GM20000 (cell line): ENCODE measurements around the gene CLEC7A.

Source experiments
- DNase-seq: peaks from one replicate; pipeline ENCODE4 v3.0.0; 2012; ENCODE audit warnings: low spot score
- TF ChIP-seq, protein P1 (sequence below): IDR thresholded peaks from 2 replicates; pipeline ENCODE4 v1.5.1; 2012; ENCODE audit warnings: mild to moderate bottlenecking, control low read depth; ENCODE audit errors: extremely low read depth, missing control alignments

CLEC7A gene

DNA sequence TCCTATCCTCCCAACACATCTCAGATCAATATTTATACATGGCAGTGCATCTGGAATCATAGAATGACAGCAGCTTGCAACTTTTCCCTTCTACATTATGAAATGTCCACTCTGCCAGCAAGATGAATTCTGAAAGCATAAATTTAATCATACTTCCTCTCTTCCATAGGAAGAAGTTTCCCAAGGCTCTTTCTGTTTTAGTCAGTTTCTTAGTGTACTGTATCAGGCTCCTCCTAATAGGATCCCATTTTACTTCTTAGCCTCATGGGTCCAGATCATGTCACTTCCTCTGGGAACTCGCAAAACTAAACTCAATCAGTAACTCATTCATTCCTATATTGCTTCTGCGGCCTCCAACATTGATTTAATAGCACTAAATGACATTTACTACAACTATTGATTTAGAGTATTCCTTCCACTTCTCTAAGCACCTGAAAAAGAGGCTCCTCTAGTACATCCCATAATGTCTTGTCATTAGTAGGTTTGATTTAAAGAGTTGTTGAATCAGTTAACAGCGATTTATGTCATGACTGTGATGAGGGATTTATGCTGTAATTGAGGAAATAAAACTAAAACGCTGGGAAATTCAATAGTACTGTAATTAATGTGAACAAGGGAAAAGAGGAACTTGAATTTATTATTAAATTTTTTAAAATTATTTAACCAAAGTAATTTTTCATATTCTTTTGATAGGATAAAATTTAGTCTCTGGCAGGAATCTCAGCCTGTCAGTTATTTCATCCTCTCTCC lies 35.2 kb downstream of the CLEC7A start:
- no peak for DNase-seq
- TF ChIP-seq, protein P1, sequence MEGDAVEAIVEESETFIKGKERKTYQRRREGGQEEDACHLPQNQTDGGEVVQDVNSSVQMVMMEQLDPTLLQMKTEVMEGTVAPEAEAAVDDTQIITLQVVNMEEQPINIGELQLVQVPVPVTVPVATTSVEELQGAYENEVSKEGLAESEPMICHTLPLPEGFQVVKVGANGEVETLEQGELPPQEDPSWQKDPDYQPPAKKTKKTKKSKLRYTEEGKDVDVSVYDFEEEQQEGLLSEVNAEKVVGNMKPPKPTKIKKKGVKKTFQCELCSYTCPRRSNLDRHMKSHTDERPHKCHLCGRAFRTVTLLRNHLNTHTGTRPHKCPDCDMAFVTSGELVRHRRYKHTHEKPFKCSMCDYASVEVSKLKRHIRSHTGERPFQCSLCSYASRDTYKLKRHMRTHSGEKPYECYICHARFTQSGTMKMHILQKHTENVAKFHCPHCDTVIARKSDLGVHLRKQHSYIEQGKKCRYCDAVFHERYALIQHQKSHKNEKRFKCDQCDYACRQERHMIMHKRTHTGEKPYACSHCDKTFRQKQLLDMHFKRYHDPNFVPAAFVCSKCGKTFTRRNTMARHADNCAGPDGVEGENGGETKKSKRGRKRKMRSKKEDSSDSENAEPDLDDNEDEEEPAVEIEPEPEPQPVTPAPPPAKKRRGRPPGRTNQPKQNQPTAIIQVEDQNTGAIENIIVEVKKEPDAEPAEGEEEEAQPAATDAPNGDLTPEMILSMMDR = no peak

DNA sequence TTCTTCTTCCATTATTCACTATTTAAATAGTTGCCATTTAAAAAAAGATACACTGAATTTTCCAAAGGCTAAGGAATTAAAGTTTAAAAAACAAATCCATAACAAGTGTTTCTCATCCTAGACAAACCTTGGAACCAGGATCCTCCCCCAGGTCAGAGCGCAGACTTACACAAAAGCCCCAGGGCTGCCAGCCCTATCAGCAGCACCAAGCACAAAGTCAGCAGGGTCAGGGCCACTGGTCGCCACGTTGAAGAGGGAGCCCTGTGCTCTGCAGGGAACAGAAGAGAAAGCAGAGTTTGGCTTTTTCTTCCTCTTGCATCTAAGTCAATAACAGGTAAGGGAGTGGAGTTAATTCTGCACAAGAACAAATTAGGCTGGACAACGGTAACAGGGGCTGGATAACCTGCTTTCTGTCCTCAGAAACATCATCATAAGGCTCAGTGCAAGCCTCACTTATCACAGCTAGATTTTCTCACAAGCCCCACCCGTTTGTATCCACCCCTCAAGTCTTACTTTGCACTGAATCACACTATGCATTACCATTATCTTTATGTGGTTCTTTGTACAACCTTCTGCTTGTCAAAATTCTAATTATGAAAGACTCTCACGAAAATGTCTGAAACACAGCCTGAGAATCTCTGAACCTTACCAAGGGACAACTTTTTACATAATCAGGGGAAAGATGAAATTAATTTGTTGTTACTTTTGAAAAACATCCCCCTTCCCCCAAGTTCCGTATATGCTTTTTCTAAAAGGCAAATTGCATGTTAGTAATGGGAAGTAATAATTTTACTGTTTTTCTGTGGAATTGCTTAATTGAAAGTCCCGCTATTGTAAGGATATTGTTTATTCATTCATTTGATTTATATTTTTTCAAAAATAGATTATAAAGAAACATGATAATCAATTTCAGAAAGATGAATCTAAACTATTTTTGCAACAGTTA lies 40.8 kb downstream of the CLEC7A start:
- no peak for DNase-seq
- TF ChIP-seq, protein P1 = no peak

DNA sequence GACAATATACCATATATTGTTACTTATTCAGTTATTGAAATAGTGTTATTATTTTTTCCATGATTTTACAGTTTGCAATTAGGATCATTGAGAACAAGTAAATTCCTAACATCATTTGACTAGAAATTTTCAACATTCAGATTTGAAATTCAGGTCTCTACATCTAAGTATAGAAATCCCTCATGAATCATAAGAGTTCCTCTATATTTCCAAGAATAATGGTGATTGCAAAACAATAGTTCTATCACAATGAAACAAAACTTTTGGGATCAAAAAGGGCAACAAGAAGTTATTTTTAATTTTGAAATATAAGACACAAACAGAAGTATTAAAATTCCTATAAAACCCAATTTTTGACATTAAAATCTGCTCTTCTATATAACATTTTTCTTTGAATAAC lies 42.0 kb downstream of the CLEC7A start:
- TF ChIP-seq, protein P1 = no peak
- DNase-seq = no peak

DNA sequence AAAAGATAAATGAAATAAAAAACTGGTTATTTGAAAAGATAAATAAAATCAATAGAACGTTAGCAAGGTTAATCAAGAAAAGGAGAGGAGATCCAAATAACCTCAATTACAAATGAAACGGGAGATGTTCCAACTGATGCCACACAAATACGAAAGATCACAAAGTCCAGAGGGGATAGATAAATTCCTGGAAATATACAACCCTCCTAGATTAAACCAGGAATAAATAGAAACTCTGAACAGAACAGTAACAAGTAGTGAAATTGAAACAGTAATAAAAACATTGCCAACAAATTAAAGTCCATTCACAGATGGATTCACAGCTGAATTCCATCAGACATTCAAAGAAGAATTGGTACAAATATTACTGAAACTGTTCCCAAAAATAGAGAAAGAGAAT lies 43.6 kb downstream of the CLEC7A start:
- DNase-seq = no peak
- TF ChIP-seq, protein P1 = no peak

DNA sequence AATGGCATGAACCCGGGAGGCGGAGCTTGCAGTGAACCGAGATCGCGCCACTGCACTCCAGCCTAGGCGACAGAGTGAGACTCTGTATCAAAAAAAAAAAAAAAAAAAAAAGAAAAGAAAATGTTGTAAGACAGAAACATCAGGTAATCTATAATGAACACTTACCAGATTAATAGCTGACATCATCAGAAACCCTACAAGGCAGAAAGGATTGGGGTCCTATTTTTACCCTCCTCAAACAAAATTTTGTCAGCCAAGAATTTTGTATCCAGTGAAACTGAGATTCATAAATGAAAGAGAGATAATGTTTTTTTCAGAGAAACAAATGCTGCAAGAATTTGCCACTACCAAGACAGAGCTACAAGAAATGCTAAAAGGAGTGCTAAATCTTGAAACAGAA lies 45.3 kb downstream of the CLEC7A start:
- TF ChIP-seq, protein P1 = no peak
- DNase-seq = no peak

DNA sequence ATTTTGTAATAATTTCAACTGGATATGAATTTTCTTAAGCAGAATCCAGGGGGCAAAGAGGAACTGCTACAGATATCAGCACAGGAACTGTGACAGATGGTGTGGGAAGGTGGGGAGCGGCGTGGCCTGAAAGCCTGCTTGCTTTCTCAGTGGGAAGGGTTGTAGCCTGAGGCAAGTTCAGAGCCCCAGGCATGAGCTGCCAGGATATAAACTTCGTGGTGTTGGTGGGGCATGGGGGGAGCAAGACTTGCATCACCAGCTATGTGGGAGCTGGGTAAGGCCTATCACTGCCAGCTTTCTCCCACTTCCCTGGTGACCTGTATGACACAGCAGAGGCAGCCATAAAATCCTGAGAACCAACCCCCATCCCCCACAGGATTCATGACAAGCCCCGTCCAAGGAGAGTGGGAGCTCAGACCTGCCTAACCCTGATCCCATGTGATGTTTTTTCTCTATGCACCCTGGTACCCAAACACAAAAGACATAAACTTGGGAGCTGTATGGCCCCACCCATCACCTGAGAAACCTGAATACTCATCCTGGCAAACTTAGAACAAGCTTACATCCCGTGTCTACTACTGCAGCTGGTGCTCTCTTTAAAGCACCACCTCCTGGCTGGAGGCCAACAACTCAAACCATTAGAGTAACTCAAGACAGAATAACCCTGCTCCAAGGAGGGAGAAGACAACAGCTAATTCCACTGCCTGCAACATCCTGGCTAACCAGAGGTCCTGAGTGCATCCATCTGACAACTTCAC lies 47.7 kb downstream of the CLEC7A start:
- no peak for DNase-seq
- TF ChIP-seq, protein P1 = no peak
